HCT116 (cell line): Measurements from ENCODE around the gene ARGLU1. TPM values are rescaled to one million over a fixed set of nuclear protein-coding genes. Genes with fewer than 3 reads are reported as not detected.

Experiments
- ATAC-seq: fragments of 200-7000 bp; cut with Tn5 transposase; 2 replicates; pipeline ENCODE4 v1.9.1; 2020; ENCODE audit warnings: mild to moderate bottlenecking, moderate library complexity
- BruUV-seq: library from RNA; stranded (reverse); fragments of 400-500 nt; replicated peaks from 2 replicates; lab custom pipeline; 2021; lab: Mats Ljungman, UMichigan
- CTCF ChIA-PET: fragments of 300-600 bp; sonication (Branson Sonifier 250); formaldehyde crosslinking; loops from one replicate; lab custom pipeline; 2021; ENCODE audit warnings: antibody characterized with exemption; lab: Charles Lee
- POLR2A ChIA-PET: fragments of 300-600, 350-600 bp; sonication (Branson Sonifier 250); formaldehyde crosslinking; loops from one replicate; lab custom pipeline; 2021; ENCODE audit warnings: antibody characterized with exemption; lab: Charles Lee
- RAD21 ChIA-PET, 2 experiments: fragments of 300-600 bp; sonication (Branson Sonifier 250); formaldehyde crosslinking; loops; one replicate each; lab custom pipeline; 2023; ENCODE audit warnings: low total read pairs in 2 of 2; ENCODE audit not compliant: uncharacterized antibody in 2 of 2, unreplicated experiment in 2 of 2, low non-redundant PET in 1 of 2; lab: Charles Lee
- DNase-seq: peaks from one replicate; pipeline ENCODE4 v3.0.0-alpha.2; 2010; ENCODE audit warnings: low read depth, low spot score
- H2AFZ ChIP-seq: fragments of 200-600 bp; shearing (Covaris generic), sonication (generic); 2 replicates; pipeline ENCODE4 v1.6.1; 2017; ENCODE audit warnings: low read depth, mixed run types, mixed read lengths, antibody characterized with exemption, low read length; ENCODE audit not compliant: poor library complexity, severe bottlenecking
- H3K27ac ChIP-seq: 2 replicates; pipeline ENCODE4 v1.5.1; 2012; ENCODE audit warnings: low read depth, low read length
- H3K27me3 ChIP-seq: fragments of 200-600 bp; sonication (generic); 2 replicates; pipeline ENCODE4 v1.6.1; 2016; ENCODE audit warnings: mixed run types, low read length, mixed read lengths; ENCODE audit not compliant: insufficient read depth
- H3K36me3 ChIP-seq, 2 experiments: fragments of 200-500 bp in 1 of 2; fragments of 200-600 bp in 1 of 2; sonication (Bioruptor generic) in 1 of 2; sonication (generic) in 1 of 2; 2 replicates each; pipeline versions ENCODE4 v1.5.1 to v1.6.1; 2014 to 2016; ENCODE audit warnings: low read length in 2 of 2, inconsistent platforms in 1 of 2, mixed read lengths in 1 of 2, mixed run types in 1 of 2; ENCODE audit not compliant: insufficient read depth in 2 of 2, control insufficient read depth in 1 of 2
- H3K4me1 ChIP-seq, 2 experiments: fragments of 200-600 bp in 1 of 2; sonication (generic) in 1 of 2; 2 replicates each; pipeline versions ENCODE4 v1.5.1 to v1.6.1; 2012 to 2017; ENCODE audit warnings: low read length in 2 of 2, inconsistent platforms in 1 of 2, mild to moderate bottlenecking in 1 of 2, mixed read lengths in 1 of 2, mixed run types in 1 of 2, moderate library complexity in 1 of 2; ENCODE audit not compliant: insufficient read depth in 2 of 2, control insufficient read depth in 1 of 2
- H3K4me2 ChIP-seq: fragments of 200-600 bp; sonication (generic); 2 replicates; pipeline ENCODE4 v1.6.1; 2017; ENCODE audit warnings: mixed run types, low read length, mixed read lengths
- H3K4me3 ChIP-seq, 2 experiments: fragments of 200-600 bp in 1 of 2; sonication (generic) in 1 of 2; replicated peaks in 1 of 2; 2 replicates each; pipeline ENCODE4 v1.5.1; 2011 to 2016; ENCODE audit warnings: low read length in 2 of 2, control low read depth in 1 of 2, low read depth in 1 of 2, mild to moderate bottlenecking in 1 of 2, mixed read lengths in 1 of 2, mixed run types in 1 of 2
- H3K79me2 ChIP-seq: fragments of 200-600 bp; sonication (generic); 2 replicates; pipeline ENCODE4 v1.6.1; 2017; ENCODE audit warnings: mild to moderate bottlenecking, mixed run types, low read length, moderate library complexity, mixed read lengths; ENCODE audit not compliant: insufficient read depth
- H3K9ac ChIP-seq: fragments of 200-600 bp; sonication (generic); 2 replicates; pipeline ENCODE4 v1.6.1; 2016; ENCODE audit warnings: low read length, mixed read lengths
- H3K9me2 ChIP-seq: fragments of 200-600 bp; sonication (generic), shearing (Covaris generic); 2 replicates; pipeline ENCODE4 v1.6.1; 2017; ENCODE audit warnings: mixed run types, mild to moderate bottlenecking, moderate library complexity; ENCODE audit not compliant: insufficient read depth
- H3K9me3 ChIP-seq, 2 experiments: fragments of 200-500 bp in 1 of 2; fragments of 200-600 bp in 1 of 2; sonication (Bioruptor generic) in 1 of 2; sonication (generic) in 1 of 2; 2 replicates each; pipeline ENCODE4 v1.6.1; 2014 to 2017; ENCODE audit warnings: low read length in 2 of 2, mixed read lengths in 2 of 2, inconsistent platforms in 1 of 2, low read depth in 1 of 2, mild to moderate bottlenecking in 1 of 2, mixed run types in 1 of 2, moderate library complexity in 1 of 2; ENCODE audit not compliant: control insufficient read depth in 1 of 2, insufficient read depth in 1 of 2
- H4K20me1 ChIP-seq: fragments of 200-600 bp; sonication (generic), shearing (Covaris generic); 2 replicates; pipeline ENCODE4 v1.6.1; 2017; ENCODE audit warnings: mixed run types, mild to moderate bottlenecking, moderate library complexity; ENCODE audit not compliant: insufficient read depth
- ATF3 ChIP-seq: IDR thresholded peaks from 2 replicates; pipeline ENCODE4 v1.6.1; 2012
- CBX3 ChIP-seq: IDR thresholded peaks from 2 replicates; pipeline ENCODE4 v1.6.1; 2012; ENCODE audit warnings: low read depth
- CEBPB ChIP-seq: IDR thresholded peaks from 2 replicates; pipeline ENCODE4 v1.6.1; 2012; ENCODE audit warnings: low read depth
- EGR1 ChIP-seq: IDR thresholded peaks from 2 replicates; pipeline ENCODE4 v1.6.1; 2012; ENCODE audit warnings: low read depth
- ELF1 ChIP-seq: IDR thresholded peaks from 2 replicates; pipeline ENCODE4 v1.6.1; 2012; ENCODE audit warnings: low read depth, borderline replicate concordance
- EZH2 ChIP-seq: fragments of 200-600 bp; sonication (generic); IDR thresholded peaks from 2 replicates; pipeline ENCODE4 v1.6.1; 2017; ENCODE audit warnings: antibody characterized with exemption, mixed run types
- EZH2phosphoT487 ChIP-seq: fragments of 200-600 bp; IDR thresholded peaks from 2 replicates; pipeline ENCODE4 v1.6.1; 2018; ENCODE audit warnings: antibody characterized with exemption, borderline replicate concordance
- FOSL1 ChIP-seq: IDR thresholded peaks from 2 replicates; pipeline ENCODE4 v1.6.1; 2012; ENCODE audit warnings: low read depth
- JUND ChIP-seq: IDR thresholded peaks from 2 replicates; pipeline ENCODE4 v1.6.1; 2012
- SP1 ChIP-seq: IDR thresholded peaks from 2 replicates; pipeline ENCODE4 v1.6.1; 2012; ENCODE audit warnings: low read depth
- TCF7L2 ChIP-seq: IDR thresholded peaks from 2 replicates; pipeline ENCODE4 v1.7.0; 2011; ENCODE audit warnings: borderline replicate concordance, inconsistent platforms; ENCODE audit not compliant: insufficient read depth, insufficient read length; ENCODE audit errors: extremely low read depth
- ZBTB33 ChIP-seq: IDR thresholded peaks from 2 replicates; pipeline ENCODE4 v1.6.1; 2011; ENCODE audit warnings: mild to moderate bottlenecking, low read length, moderate library complexity; ENCODE audit not compliant: insufficient replicate concordance; ENCODE audit errors: extremely low read depth
- ZNF274 ChIP-seq: fragments of 200-500 bp; sonication (Bioruptor generic); IDR thresholded peaks from 2 replicates; pipeline ENCODE4 v1.6.1; 2014; ENCODE audit warnings: mild to moderate bottlenecking, low read depth, low read length, inconsistent platforms
- intact Hi-C: fragments of 100-400 bp; cut with micrococcal nuclease; formaldehyde crosslinking; loops from 2 replicates; pipeline ENCODE4 v1.10.0; 2022
- total RNA-seq: library from RNA; stranded (reverse); gene quantifications from one replicate; pipeline ENCODE4 v1.2.1, GENCODE V29; 2021; ENCODE audit not compliant: unreplicated experiment

The ARGLU1 gene
- total RNA-seq, 1 experiment from 2014 or later = 57.8 TPM

GRCh38 chr13:106506286-106506685 is 61.7 kb downstream of the ARGLU1 start:
- 0 out of 4 replicates have a peak, but pooled peaks cover 5 to 10% of the 10 kb centered on the region in 2 experiments for H3K36me3 ChIP-seq
- H3K27ac ChIP-seq = no peak overlapping the region
- H3K4me1 ChIP-seq = peaks cover 13 to 25% of the 10 kb centered on the region in 2 experiments; a peak in 3 of 4 replicates
- ChIA-PET CTCF (no interaction called here), RAD21 (no interaction called here), POLR2A (no interaction called here)
- no peak overlapping the region for H3K4me3 ChIP-seq
- BruUV-seq = no TSS peak
- no peaks in the 10 kb centered on the region for H3K27me3 ChIP-seq
- H3K9ac ChIP-seq = no peak overlapping the region
- ATAC-seq = no peak
- TF ChIP-seq ATF3 (no peak), CEBPB (no peak), JUND (no peak), ELF1 (no peak)
- intact Hi-C loops = no loop called here
- no peaks in the 10 kb centered on the region for H3K9me3 ChIP-seq
- H2AFZ ChIP-seq = no peak overlapping the region
- no peaks in the 10 kb centered on the region for H3K9me2 ChIP-seq
- peaks cover 92% of the 10 kb centered on the region for H3K79me2 ChIP-seq
- H3K4me2 ChIP-seq = no peak overlapping the region
- H4K20me1 ChIP-seq = no peaks in the 10 kb centered on the region
- DNase-seq = no peak

GRCh38 chr13:106505732-106506131 is 62.2 kb downstream of the ARGLU1 start:
- H3K79me2 ChIP-seq = peaks cover 95% of the 10 kb centered on the region
- H3K4me2 ChIP-seq = no peak overlapping the region
- intact Hi-C loops = no loop called here

More at GRCh38 chr13:106505732-106506131, 62.2 kb downstream of the ARGLU1 start:
- Histone ChIP-seq H3K9me3 (no peaks in the 10 kb centered on the region), H2AFZ (no peak overlapping the region), H3K9ac (no peak overlapping the region), H3K4me1 (peaks cover 13 to 25% of the 10 kb centered on the region in 2 experiments; a peak in 3 of 4 replicates), H4K20me1 (no peaks in the 10 kb centered on the region), H3K4me3 (no peak overlapping the region), H3K36me3 (0 out of 4 replicates have a peak, but pooled peaks cover 5 to 10% of the 10 kb centered on the region in 2 experiments), H3K9me2 (no peaks in the 10 kb centered on the region), H3K27me3 (no peaks in the 10 kb centered on the region), H3K27ac (no peak overlapping the region)
- RAD21 ChIA-PET = no interaction called here
- CTCF ChIA-PET = no interaction called here
- no peak for TF ChIP-seq ZNF274
- TF ChIP-seq ELF1 = no peak
- no peak for TF ChIP-seq SP1
- TF ChIP-seq EGR1 = no peak
- no peak for TF ChIP-seq TCF7L2
- TF ChIP-seq ZBTB33 = no peak
- TF ChIP-seq EZH2phosphoT487 = no peak
- no peak for TF ChIP-seq CBX3
- no peak for TF ChIP-seq EZH2
- no peak for TF ChIP-seq FOSL1
- no TSS peak for BruUV-seq
- no peak for DNase-seq
- POLR2A ChIA-PET = no interaction called here
- ATAC-seq = no peak
